NCI-H526 (cell line): ENCODE data around the gene JAZF1.

Source experiments
- DNase-seq, 2 experiments: peaks; one replicate each; lab custom pipeline; 2025; lab: John Stamatoyannopoulos, UW

The JAZF1 gene

DNA sequence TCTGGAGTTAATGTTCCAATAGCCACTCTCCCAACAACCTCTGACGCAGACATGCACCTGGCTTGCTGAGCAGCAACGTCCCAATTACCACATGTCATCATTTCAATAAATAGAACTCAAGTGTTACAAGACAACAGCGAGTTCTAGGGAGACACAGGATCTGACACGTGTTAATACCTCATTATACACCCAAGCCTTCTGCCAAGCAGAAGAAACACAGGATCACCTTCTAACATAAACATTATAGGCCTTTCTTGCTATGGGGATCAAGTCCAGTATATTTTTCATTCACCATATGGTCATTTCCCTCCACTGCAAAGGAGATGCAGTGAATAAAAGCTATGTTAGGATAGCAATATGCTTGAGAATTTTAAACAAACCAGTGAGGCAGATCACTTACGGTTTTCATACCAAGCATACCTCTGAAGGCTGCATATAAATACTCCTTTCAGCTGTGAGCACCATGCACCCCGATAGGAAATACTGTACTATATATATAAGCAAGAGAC is 74.2 kb downstream of the JAZF1 start:
- DNase-seq: no peak

DNA sequence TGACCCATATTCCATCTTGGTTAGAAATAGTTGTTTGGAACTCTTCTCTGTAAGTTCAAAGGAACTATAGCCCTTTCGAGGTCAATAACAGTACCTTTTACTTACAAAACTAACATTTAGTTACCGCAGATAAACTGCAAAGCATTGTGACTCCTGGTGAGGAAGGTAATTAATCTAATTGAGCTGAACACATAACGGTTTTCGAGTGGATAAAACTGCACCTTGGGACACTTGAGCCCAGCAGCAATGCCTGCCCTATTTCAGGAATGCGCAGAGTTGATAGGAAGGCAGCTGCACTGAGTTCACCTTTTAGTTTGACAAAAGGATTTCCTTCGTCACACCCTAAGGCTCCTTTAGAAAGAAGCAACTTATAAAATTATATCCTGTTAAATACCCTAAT is 75.4 kb downstream of the JAZF1 start:
- no peak for DNase-seq

DNA sequence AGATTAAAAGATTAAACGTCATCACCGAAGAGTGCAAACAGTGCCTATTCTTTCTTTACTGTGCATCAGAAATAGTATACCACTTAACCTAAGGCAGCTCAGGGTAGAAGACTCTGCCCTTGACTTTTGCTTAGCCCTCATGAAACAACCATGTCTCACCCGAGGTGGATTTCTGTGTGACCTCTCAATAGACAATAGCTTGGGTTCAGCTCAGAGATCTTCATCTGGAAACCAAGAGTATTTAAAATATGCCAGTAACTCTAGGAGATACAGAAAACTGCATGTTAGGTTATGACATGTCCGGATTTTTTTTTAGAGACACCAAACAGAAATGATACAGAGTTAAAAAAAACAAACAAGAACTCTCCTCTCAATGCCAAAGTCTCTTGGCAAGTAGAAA is 75.8 kb downstream of the JAZF1 start:
- DNase-seq: no peak

- no peak for DNase-seq
Observed at GRCh38 chr7:28104041-28104541, 76.5 kb downstream of the JAZF1 start.

GRCh38 chr7:28102797-28103196 is 77.8 kb downstream of the JAZF1 start:
- DNase-seq: no peak

GRCh38 chr7:28096713-28097112 is 83.9 kb downstream of the JAZF1 start:
- peak in 1 of 2 experiments; percentile 65 for DNase-seq

GRCh38 chr7:28095231-28095630 is 85.4 kb downstream of the JAZF1 start:
- no peak for DNase-seq

DNA sequence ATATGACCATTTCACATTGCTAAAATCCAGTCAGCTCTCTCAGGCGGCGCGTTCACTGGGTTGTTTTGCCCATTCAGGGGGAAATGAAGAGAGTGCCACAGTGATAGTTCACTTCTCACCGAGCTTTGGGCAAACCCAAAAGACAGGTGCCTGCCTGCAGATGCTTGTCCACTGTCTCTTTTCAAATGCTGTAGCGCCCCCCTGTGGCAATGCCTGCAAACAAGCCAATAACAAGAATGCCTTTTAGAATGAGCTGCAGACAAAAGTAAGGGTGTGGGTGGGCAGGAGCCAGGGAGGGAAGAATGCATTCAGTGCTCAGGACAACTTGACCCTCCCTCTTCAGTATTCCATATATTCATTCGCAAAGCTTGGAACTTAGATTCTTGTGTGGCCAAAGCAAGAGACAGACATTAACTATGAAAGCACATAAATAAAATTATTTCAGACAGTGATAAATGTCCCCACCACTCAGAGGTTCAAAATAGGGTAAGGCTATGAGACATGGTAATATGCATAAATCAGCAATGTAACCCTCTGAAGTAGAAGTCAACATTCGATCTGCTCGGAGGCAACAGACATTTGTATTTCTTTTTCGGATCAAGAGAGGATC is 86.9 kb downstream of the JAZF1 start:
- peak; percentile 22 to 81 for DNase-seq

GRCh38 chr7:28091190-28091589 is 89.4 kb downstream of the JAZF1 start:
- DNase-seq: no peak

GRCh38 chr7:28088901-28089714 is 91.5 kb downstream of the JAZF1 start:
- no peak for DNase-seq

DNA sequence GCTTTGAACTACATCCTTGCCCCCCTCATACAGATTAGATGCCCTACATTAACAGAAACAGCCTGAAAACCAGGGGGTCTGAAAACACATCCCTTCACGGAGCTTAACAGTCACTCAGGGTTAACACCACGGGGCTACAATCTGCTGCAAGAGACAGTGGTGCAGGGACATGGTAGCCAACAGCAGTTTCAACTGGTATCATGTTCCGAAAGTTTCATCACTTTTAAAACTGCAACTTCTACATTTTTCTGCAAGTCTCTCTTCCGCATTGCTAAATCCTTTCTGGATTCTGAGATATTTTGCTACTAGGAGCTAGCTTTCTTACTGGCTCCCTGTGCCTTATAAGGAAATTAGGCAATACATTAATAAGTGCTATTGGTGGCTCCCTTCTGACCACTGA is 92.6 kb downstream of the JAZF1 start:
- no peak for DNase-seq

GRCh38 chr7:28086198-28086597 is 94.4 kb downstream of the JAZF1 start:
- DNase-seq: no peak

- DNase-seq: no peak
Observed at GRCh38 chr7:28083998-28084985, 96.3 kb downstream of the JAZF1 start.

- DNase-seq: no peak
Observed at GRCh38 chr7:28083164-28083997, 97.2 kb downstream of the JAZF1 start.

DNA sequence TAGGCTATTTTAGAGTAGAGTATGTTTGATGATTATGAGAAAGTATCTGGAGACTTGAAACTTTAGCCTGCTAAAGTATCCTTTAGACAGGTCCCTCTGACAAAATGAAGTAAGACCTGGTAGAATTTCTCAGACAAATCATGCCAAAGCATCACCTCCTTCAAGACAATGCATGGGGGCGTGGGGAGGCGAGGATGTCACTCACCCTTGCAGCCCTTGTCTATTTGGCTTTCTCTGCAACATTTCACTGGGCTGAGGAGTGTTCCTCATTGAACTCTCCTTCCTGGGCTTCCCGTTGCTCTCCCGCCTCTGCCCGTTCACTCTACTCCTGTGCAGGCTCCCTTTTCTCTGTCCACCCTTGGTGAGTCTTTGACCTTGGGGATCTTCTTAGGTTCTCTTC is 98.5 kb downstream of the JAZF1 start:
- DNase-seq: no peak

- DNase-seq: no peak
Observed at GRCh38 chr7:28081016-28081415, 99.6 kb downstream of the JAZF1 start.

GRCh38 chr7:28078036-28078901 is 102.3 kb downstream of the JAZF1 start:
- DNase-seq: peak in 1 of 2 experiments; percentile 50

DNA sequence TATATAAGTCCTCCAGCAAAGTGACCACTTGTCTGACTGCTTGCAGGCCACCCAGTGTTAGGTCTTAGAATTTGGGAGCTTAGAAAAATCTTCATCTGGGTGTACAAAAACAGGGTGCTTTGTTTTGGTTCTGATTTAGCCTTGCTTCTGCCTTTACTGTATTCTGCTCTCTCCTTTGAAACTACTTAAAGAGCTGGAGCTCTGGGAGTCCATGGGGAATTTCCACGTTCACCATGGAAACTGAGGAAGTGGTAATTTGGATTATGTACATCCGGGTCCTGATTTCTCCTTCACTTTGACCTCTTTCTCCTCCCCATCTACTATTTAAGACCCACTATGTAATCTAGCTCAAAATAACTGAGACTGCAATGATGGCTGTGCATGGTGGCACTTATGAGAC is 103.0 kb downstream of the JAZF1 start:
- DNase-seq: no peak

GRCh38 chr7:28076423-28077200 is 104.0 kb downstream of the JAZF1 start:
- DNase-seq: no peak
